Endothelial cell of umbilical vein (primary cell): ENCODE measurements around the gene SIDT1. TPM values are rescaled to one million over a fixed set of nuclear protein-coding genes. Genes with fewer than 3 reads are reported as not detected.

Source experiments
- BruUV-seq: library from RNA; stranded (reverse); fragments of 400-500 nt; replicated peaks from 2 replicates; lab custom pipeline; 2021; lab: Mats Ljungman, UMichigan
- CTCF ChIA-PET: fragments of 300-600, 350-600 bp; sonication (Branson Sonifier 250); formaldehyde crosslinking; loops from one replicate; lab custom pipeline; 2021; ENCODE audit warnings: antibody characterized with exemption, inconsistent platforms; lab: Charles Lee
- POLR2A ChIA-PET: fragments of 300-600, 350-600 bp; sonication (Branson Sonifier 250); formaldehyde crosslinking; loops from one replicate; lab custom pipeline; 2021; ENCODE audit warnings: antibody characterized with exemption, inconsistent platforms; lab: Charles Lee
- DNase-seq: peaks from one replicate; pipeline ENCODE4 v3.0.0-alpha.2; 2011; ENCODE audit warnings: low read depth, low spot score
- FAIRE-seq: peaks from 2 replicates; lab custom pipeline; 2011; peaks lifted over from hg19 to GRCh38; lab: Jason Lieb, UNC
- H2AFZ ChIP-seq: 2 replicates; pipeline ENCODE4 v1.6.0; 2012; ENCODE audit warnings: low read depth, low read length, control low read depth, inconsistent platforms
- H3K27ac ChIP-seq: 2 replicates; pipeline ENCODE4 v1.5.1; 2011; ENCODE audit warnings: low read depth, mild to moderate bottlenecking, control low read depth, low read length, moderate library complexity; ENCODE audit not compliant: insufficient read depth
- H3K27me3 ChIP-seq, 2 experiments: 2 replicates each; pipeline versions ENCODE4 v1.6.0 to v1.6.1; 2011; ENCODE audit warnings: low read length in 2 of 2, mixed read lengths in 1 of 2; ENCODE audit not compliant: control insufficient read depth in 2 of 2, insufficient read depth in 2 of 2
- H3K36me3 ChIP-seq, 2 experiments: 2 replicates in 1 of 2; 3 replicates in 1 of 2; pipeline ENCODE4 v1.5.1; 2011; ENCODE audit warnings: low read length in 2 of 2, mild to moderate bottlenecking in 1 of 2, moderate library complexity in 1 of 2; ENCODE audit not compliant: control insufficient read depth in 2 of 2, insufficient read depth in 2 of 2; ENCODE audit errors: extremely low read depth in 1 of 2
- H3K4me1 ChIP-seq: 3 replicates; pipeline ENCODE4 v1.5.1; 2011; ENCODE audit warnings: mild to moderate bottlenecking, low read length; ENCODE audit not compliant: control insufficient read depth, insufficient read depth; ENCODE audit errors: extremely low read depth
- H3K4me2 ChIP-seq: 2 replicates; pipeline ENCODE4 v1.6.1; 2011; ENCODE audit warnings: low read length, control low read depth, mixed read lengths; ENCODE audit not compliant: insufficient read depth
- H3K4me3 ChIP-seq, 3 experiments: fragments of 200-600 bp in 1 of 3; sonication (generic), shearing (Covaris generic) in 1 of 3; replicated peaks in 1 of 3; 2 replicates each; pipeline ENCODE4 v1.5.1; 2011 to 2016; ENCODE audit warnings: control low read depth in 3 of 3, low read length in 3 of 3, mild to moderate bottlenecking in 2 of 3, inconsistent platforms in 1 of 3, low read depth in 1 of 3, moderate library complexity in 1 of 3; ENCODE audit not compliant: insufficient read depth in 1 of 3
- H3K79me2 ChIP-seq: 2 replicates; pipeline ENCODE4 v1.6.0; 2012; ENCODE audit warnings: low read length, inconsistent platforms; ENCODE audit not compliant: control insufficient read depth, insufficient read depth
- H3K9ac ChIP-seq: replicated peaks from 2 replicates; pipeline ENCODE3; 2011; ENCODE audit warnings: low read length, control low read depth; ENCODE audit not compliant: insufficient read depth; ENCODE audit errors: extremely low read depth
- H3K9me1 ChIP-seq: replicated peaks from 3 replicates; pipeline ENCODE4 v1.6.0; 2011; ENCODE audit warnings: mild to moderate bottlenecking, low read length; ENCODE audit not compliant: control insufficient read depth, insufficient read depth; ENCODE audit errors: extremely low read depth
- H3K9me3 ChIP-seq: replicated peaks from 2 replicates; pipeline ENCODE4 v1.5.1; 2012; ENCODE audit warnings: low read length, inconsistent platforms; ENCODE audit not compliant: control insufficient read depth, insufficient read depth
- H4K20me1 ChIP-seq: replicated peaks from 2 replicates; pipeline ENCODE3; 2011; ENCODE audit warnings: mild to moderate bottlenecking, low read length; ENCODE audit not compliant: control insufficient read depth, insufficient read depth; ENCODE audit errors: extremely low read depth
- CTCF ChIP-seq, 2 donors: IDR thresholded peaks; 1 replicate in 1 of 2; 2 replicates in 1 of 2; pipeline ENCODE4 v1.5.1; 2011; ENCODE audit warnings: low read length in 2 of 2, mild to moderate bottlenecking in 2 of 2, moderate library complexity in 2 of 2, control low read depth in 1 of 2, inconsistent platforms in 1 of 2, low read depth in 1 of 2; ENCODE audit not compliant: insufficient read depth in 1 of 2; ENCODE audit errors: extremely low read depth in 1 of 2
- EZH2 ChIP-seq: IDR thresholded peaks from 2 replicates; pipeline ENCODE4 v1.6.1; 2012; ENCODE audit warnings: borderline replicate concordance, low read depth, mild to moderate bottlenecking, moderate library complexity, low read length, inconsistent platforms; ENCODE audit not compliant: severe bottlenecking
- FOS ChIP-seq: IDR thresholded peaks from 2 replicates; pipeline ENCODE4 v1.6.1; 2011; ENCODE audit warnings: mild to moderate bottlenecking, low read length, moderate library complexity, borderline replicate concordance; ENCODE audit not compliant: insufficient read depth
- GATA2 ChIP-seq: IDR thresholded peaks from 2 replicates; pipeline ENCODE4 v1.7.0; 2011; ENCODE audit warnings: low read depth, mild to moderate bottlenecking, moderate library complexity, mixed read lengths, low read length; ENCODE audit not compliant: insufficient read length, insufficient read depth
- JUN ChIP-seq: IDR thresholded peaks from 2 replicates; pipeline ENCODE4 v1.6.1; 2011; ENCODE audit warnings: borderline replicate concordance, low read depth; ENCODE audit not compliant: insufficient read length, insufficient read depth
- MAX ChIP-seq: IDR thresholded peaks from 2 replicates; pipeline ENCODE4 v1.6.1; 2011; ENCODE audit not compliant: insufficient read depth, insufficient read length
- MYC ChIP-seq: IDR thresholded peaks from one replicate; pipeline ENCODE4 v1.6.1; 2011; ENCODE audit warnings: mild to moderate bottlenecking, low read depth, low read length
- POLR2A ChIP-seq: IDR thresholded peaks from 2 replicates; pipeline ENCODE4 v1.6.1; 2012; ENCODE audit warnings: low read depth, mild to moderate bottlenecking, control low read depth, low read length
- POLR2AphosphoS5 ChIP-seq: IDR thresholded peaks from 2 replicates; pipeline ENCODE4 v1.6.1; 2012; ENCODE audit warnings: low read depth, mild to moderate bottlenecking, control low read depth, low read length, moderate library complexity; ENCODE audit not compliant: insufficient read depth
- dilution Hi-C: fragments of 300-500 bp; cut with MboI; formaldehyde crosslinking; loops from one replicate; pipeline ENCODE4 v1.15.0; 2019; ENCODE audit warnings: low sequenced_read_pairs; ENCODE audit not compliant: extremely low pct_ligation_motif_present
- intact Hi-C: fragments of 100-400 bp; cut with micrococcal nuclease; formaldehyde crosslinking; loops from one replicate; pipeline ENCODE4 v1.10.0; 2022
- polyA plus RNA-seq, 4 experiments: library from polyadenylated mRNA; depleted of rRNA in 3 of 4; stranded (reverse) in 3 of 4; unstranded in 1 of 4; fragments of >200 nt; gene quantifications; 2 replicates each; pipeline versions ENCODE4 v1.2.1 to v1.2.3, GENCODE V29; 2011 to 2012; ENCODE audit warnings: missing spikeins in 1 of 4
- total RNA-seq: library from RNA; stranded (reverse); gene quantifications from 2 replicates; pipeline ENCODE4 v1.2.3, GENCODE V29; 2021

The SIDT1 gene
- total and polyA plus RNA-seq, 2 donors (not counting 3 experiments of a cell fraction or from before 2014, with no cell fraction given), result 0.07 TPM; not detected in 1

- TF ChIP-seq POLR2AphosphoS5 (no peak), GATA2 (no peak), MAX (no peak), EZH2 (no peak), FOS (no peak), POLR2A (no peak)
- H3K4me1 ChIP-seq, result peaks cover 8% of the 10 kb centered on the region
- H3K4me2 ChIP-seq, result no peak overlapping the region
- ChIA-PET CTCF (interaction anchor here (0.9 to 3.6 kb wide), 4 partner anchors 26 to 73 kb away, joined by 3 to 25 read pairs (median 6); no protein-coding TSS in a partner anchor), POLR2A (no interaction called here)
- H4K20me1 ChIP-seq, result no peaks in the 10 kb centered on the region
- no peaks in the 10 kb centered on the region for H3K9me3 ChIP-seq
- no peak overlapping the region for H3K4me3 ChIP-seq
- dilution Hi-C loops (no loop called here), intact Hi-C loops (no loop called here)
- FAIRE-seq (no peak), DNase-seq (no peak)
- peaks cover 7 to 10% of the 10 kb centered on the region in 2 experiments for H3K27me3 ChIP-seq
- no peak overlapping the region for H3K9ac ChIP-seq
- no peaks in the 10 kb centered on the region for H3K79me2 ChIP-seq
- H3K9me1 ChIP-seq, result no peaks in the 10 kb centered on the region
- H3K27ac ChIP-seq, result no peak overlapping the region
- no peaks in the 10 kb centered on the region for H3K36me3 ChIP-seq
- BruUV-seq, result no TSS peak
- H2AFZ ChIP-seq, result no peak overlapping the region
These were observed 22.8 kb downstream of the SIDT1 start for GRCh38 chr3:113555138-113555537.

GRCh38 chr3:113556316-113556945, 24.1 kb downstream of the SIDT1 start:
- no peaks in the 10 kb centered on the region for H3K79me2 ChIP-seq
- H3K27me3 ChIP-seq, result peaks cover 7% of the 10 kb centered on the region in 2 experiments
- intact Hi-C loops, result loop anchor here (2.0 kb wide), 1 partner anchor 62 kb away; no protein-coding TSS in a partner anchor
- BruUV-seq, result no TSS peak
- H4K20me1 ChIP-seq, result no peaks in the 10 kb centered on the region
- H3K4me2 ChIP-seq, result no peak overlapping the region
- H3K9me3 ChIP-seq, result no peaks in the 10 kb centered on the region
- TF ChIP-seq POLR2A (no peak), MYC (no peak), CTCF (IDR thresholded peaks at IDR 0.05; ENCODE audit: extremely low read depth in 1 of 2, insufficient read depth in 1 of 2, low read depth in 1 of 2, low read length in 2 of 2) (no peak), FOS (no peak), JUN (no peak), POLR2AphosphoS5 (no peak)
- no peak overlapping the region for H2AFZ ChIP-seq
- FAIRE-seq, result no peak
- no peaks in the 10 kb centered on the region for H3K36me3 ChIP-seq
- dilution Hi-C loops, result no loop called here
- H3K9ac ChIP-seq, result no peak overlapping the region
- ChIA-PET CTCF (interaction anchor here (0.7 to 3.6 kb wide), 9 partner anchors 9 to 521 kb away, joined by 3 to 25 read pairs (median 3); partner anchors contain the start of gene SPICE1), POLR2A (interaction anchor here (0.6 kb wide), 1 partner anchor 59 kb away, joined by 4 read pairs; no protein-coding TSS in a partner anchor)
- no peak overlapping the region for H3K27ac ChIP-seq
- no peak for DNase-seq
- peaks cover 11% of the 10 kb centered on the region for H3K4me1 ChIP-seq
- H3K9me1 ChIP-seq, result no peaks in the 10 kb centered on the region
- no peak overlapping the region for H3K4me3 ChIP-seq
